HEK293 (cell line): ENCODE measurements around the gene PEX7.

Experiments used
- CTCF ChIA-PET: fragments of 350-600 bp; formaldehyde crosslinking; extraction: SDS; loops from one replicate; lab custom pipeline; 2021; ENCODE audit warnings: antibody characterized with exemption; lab: Yijun Ruan, JAX
- POLR2A ChIA-PET: fragments of 300-600 bp; formaldehyde crosslinking; extraction: SDS; loops from one replicate; lab custom pipeline; 2020; ENCODE audit warnings: antibody characterized with exemption, inconsistent platforms; lab: Yijun Ruan, JAX
- H3K27ac ChIP-seq: fragments of 200-500 bp; sonication (Bioruptor generic); 2 replicates; pipeline ENCODE4 v1.5.1; 2014; ENCODE audit warnings: low read depth, low read length, control low read depth, inconsistent platforms; ENCODE audit errors: extremely low read depth
- H3K36me3 ChIP-seq, 2 experiments: fragments of 200-500 bp in 1 of 2; sonication (Bioruptor generic) in 1 of 2; 1 replicate in 1 of 2; 2 replicates in 1 of 2; pipeline ENCODE4 v1.5.1; 2014 to 2017; ENCODE audit warnings: inconsistent platforms in 2 of 2, low read length in 2 of 2; ENCODE audit not compliant: control insufficient read depth in 2 of 2, insufficient read depth in 1 of 2
- H3K4me1 ChIP-seq: fragments of 200-500 bp; sonication (Bioruptor generic); 2 replicates; pipeline ENCODE4 v1.5.1; 2014; ENCODE audit warnings: mild to moderate bottlenecking, low read length, inconsistent platforms; ENCODE audit not compliant: control insufficient read depth, insufficient read depth
- H3K4me3 ChIP-seq: 2 replicates; pipeline ENCODE4 v1.5.1; 2011; ENCODE audit warnings: low read depth, mild to moderate bottlenecking, control low read depth, low read length, moderate library complexity
- H3K9me3 ChIP-seq: fragments of 200-500 bp; sonication (Bioruptor generic); 2 replicates; pipeline ENCODE4 v1.5.1; 2014; ENCODE audit warnings: low read depth, low read length, inconsistent platforms; ENCODE audit not compliant: control insufficient read depth, insufficient read depth
- GLIS1 ChIP-seq: fragments of 450-650 bp; formaldehyde crosslinking; IDR thresholded peaks from 2 replicates; pipeline ENCODE4 v1.5.1; 2016; ENCODE audit warnings: missing biosample characterization, missing genetic modification characterization
- HOXA7 ChIP-seq: sonication (generic); formaldehyde crosslinking; IDR thresholded peaks from 2 replicates; pipeline ENCODE4 v1.8.1; 2022; ENCODE audit warnings: missing genetic modification reagents, borderline replicate concordance
- IKZF3 ChIP-seq: fragments of 450-650 bp; IDR thresholded peaks from 2 replicates; pipeline ENCODE4 v1.5.0; 2018; ENCODE audit warnings: missing biosample characterization, mild to moderate bottlenecking, missing genetic modification characterization, moderate library complexity
- SCRT2 ChIP-seq: fragments of 450-650 bp; formaldehyde crosslinking; IDR thresholded peaks from 2 replicates; pipeline ENCODE4 v1.5.1; 2016; ENCODE audit warnings: missing biosample characterization, missing genetic modification characterization
- ZBTB20 ChIP-seq: fragments of 450-650 bp; formaldehyde crosslinking; IDR thresholded peaks from 2 replicates; pipeline ENCODE4 v1.5.1; 2016; ENCODE audit warnings: missing biosample characterization, missing genetic modification characterization
- ZEB2 ChIP-seq: fragments of 450-650 bp; formaldehyde crosslinking; IDR thresholded peaks from 2 replicates; pipeline ENCODE4 v1.5.1; 2016; ENCODE audit warnings: missing biosample characterization, missing genetic modification characterization
- ZFP41 ChIP-seq: fragments of 450-650 bp; formaldehyde crosslinking; IDR thresholded peaks from 2 replicates; pipeline ENCODE4 v1.5.1; 2016; ENCODE audit warnings: missing biosample characterization, missing genetic modification characterization, borderline replicate concordance
- ZFP69B ChIP-seq: fragments of 450-650 bp; formaldehyde crosslinking; IDR thresholded peaks from 2 replicates; pipeline ENCODE4 v1.5.1; 2016; ENCODE audit warnings: missing biosample characterization, missing genetic modification characterization
- ZNF2 ChIP-seq: fragments of 450-650 bp; formaldehyde crosslinking; IDR thresholded peaks from 2 replicates; pipeline ENCODE4 v1.5.1; 2016; ENCODE audit warnings: missing biosample characterization, missing genetic modification characterization
- ZNF311 ChIP-seq: fragments of 450-650 bp; formaldehyde crosslinking; IDR thresholded peaks from 2 replicates; pipeline ENCODE4 v1.5.1; 2017; ENCODE audit warnings: missing biosample characterization, missing genetic modification characterization, borderline replicate concordance
- ZNF335 ChIP-seq: fragments of 450-650 bp; formaldehyde crosslinking; conservative IDR thresholded peaks from 2 replicates; pipeline ENCODE4 v1.5.1; 2016; ENCODE audit warnings: missing biosample characterization, missing genetic modification characterization
- ZNF341 ChIP-seq: fragments of 450-650 bp; formaldehyde crosslinking; IDR thresholded peaks from 2 replicates; pipeline ENCODE4; 2016; ENCODE audit warnings: low read depth, missing biosample characterization, missing genetic modification characterization
- ZNF501 ChIP-seq: fragments of 450-650 bp; formaldehyde crosslinking; IDR thresholded peaks from 2 replicates; pipeline ENCODE4 v1.5.1; 2016; ENCODE audit warnings: missing biosample characterization, missing genetic modification characterization
- ZNF664 ChIP-seq: fragments of 450-650 bp; formaldehyde crosslinking; IDR thresholded peaks from 2 replicates; pipeline ENCODE4 v1.5.1; 2016; ENCODE audit warnings: missing biosample characterization, missing genetic modification characterization
- ZNF677 ChIP-seq: fragments of 450-650 bp; IDR thresholded peaks from 2 replicates; pipeline ENCODE4 v1.5.0; 2018; ENCODE audit warnings: missing biosample characterization, mild to moderate bottlenecking, missing genetic modification characterization, moderate library complexity
- ZNF777 ChIP-seq: fragments of 450-650 bp; formaldehyde crosslinking; IDR thresholded peaks from 2 replicates; pipeline ENCODE4 v1.5.1; 2017; ENCODE audit warnings: missing biosample characterization, missing genetic modification characterization, borderline replicate concordance
- ZSCAN16 ChIP-seq: fragments of 450-650 bp; formaldehyde crosslinking; IDR thresholded peaks from 2 replicates; pipeline ENCODE4 v1.5.1; 2016; ENCODE audit warnings: missing biosample characterization, missing genetic modification characterization
- TF ChIP-seq, protein P1 (sequence below): fragments of 450-650 bp; formaldehyde crosslinking; IDR thresholded peaks from 2 replicates; pipeline ENCODE4 v1.5.1; 2016; ENCODE audit warnings: missing biosample characterization, missing genetic modification characterization
- TF ChIP-seq, protein P2 (sequence below): fragments of 450-650 bp; formaldehyde crosslinking; IDR thresholded peaks from 2 replicates; pipeline ENCODE4 v1.5.1; 2016; ENCODE audit warnings: missing biosample characterization, missing genetic modification characterization
- TF ChIP-seq, protein P3 (sequence below): fragments of 450-650 bp; formaldehyde crosslinking; optimal IDR thresholded peaks from 2 replicates; pipeline ENCODE3; 2016; ENCODE audit warnings: missing biosample characterization, mild to moderate bottlenecking, missing genetic modification characterization
- TF ChIP-seq, protein P4 (sequence below): fragments of 450-650 bp; formaldehyde crosslinking; conservative IDR thresholded peaks from 2 replicates; pipeline ENCODE4 v1.5.1; 2016; ENCODE audit warnings: low read depth, missing biosample characterization, missing genetic modification characterization
- TF ChIP-seq, protein P5 (sequence below): fragments of 450-650 bp; formaldehyde crosslinking; IDR thresholded peaks from 2 replicates; pipeline ENCODE4 v1.5.1; 2016; ENCODE audit warnings: missing biosample characterization, missing genetic modification characterization
- TF ChIP-seq, protein P6 (sequence below): fragments of 450-650 bp; formaldehyde crosslinking; IDR thresholded peaks from 2 replicates; pipeline ENCODE4 v1.5.1; 2016; ENCODE audit warnings: missing biosample characterization, missing genetic modification characterization

Gene PEX7

DNA sequence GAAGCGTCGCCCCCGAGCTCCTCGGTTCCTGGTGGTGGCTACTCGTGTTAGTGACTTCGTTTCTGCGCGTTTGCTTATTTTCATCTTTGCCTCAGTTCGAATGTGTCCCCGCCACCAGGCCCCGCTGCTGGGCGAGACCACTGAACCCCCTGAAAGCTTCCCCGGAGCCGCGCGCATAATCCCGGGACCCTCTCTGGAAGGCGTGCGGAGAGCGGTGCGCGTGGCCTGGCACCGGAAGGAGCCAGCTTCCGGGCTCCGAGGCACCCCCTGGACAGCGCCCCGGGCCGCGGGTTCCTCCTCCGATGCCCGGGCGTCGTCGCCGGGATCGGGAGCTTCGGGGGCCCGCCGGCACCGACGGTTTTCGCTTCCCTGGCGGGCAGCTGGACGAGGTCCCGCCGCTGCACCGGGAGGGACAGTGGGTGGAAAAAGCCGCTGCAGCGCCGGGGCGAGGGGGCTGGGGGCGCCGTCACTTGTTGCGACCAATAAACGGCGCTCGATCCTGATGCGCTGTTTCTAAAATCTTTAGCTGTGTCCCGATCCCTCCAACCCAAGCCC is 99.1 kb downstream of the PEX7 start:
- Histone ChIP-seq H3K4me1 (no peaks in the 10 kb centered on the region; the same call in 1 of the 2 replicates), H3K27ac (peak overlapping the region; percentile 71; the same call in 1 of the 2 replicates), H3K36me3 (peaks cover 0 to 6% of the 10 kb centered on the region in 2 experiments; a peak in 1 of 3 replicates), H3K4me3 (peak overlapping the region; percentile 53), H3K9me3 (no peaks in the 10 kb centered on the region)
- POLR2A ChIA-PET: interaction anchor here (1.3 to 1.4 kb wide), 2 partner anchors 76 to 129 kb away, joined by 3 read pairs; partner anchors contain the start of gene MAP3K5
- CTCF ChIA-PET: interaction anchor here (0.5 to 1.1 kb wide), 6 partner anchors 47 to 272 kb away, joined by 3 to 5 read pairs (median 3); no protein-coding TSS in a partner anchor
- TF ChIP-seq ZNF341 (tag by site-specific recombination) (0 out of 2 replicates have a peak, but pooled peaks have one; percentile 30), HOXA7 (no peak), ZNF677 (0 out of 2 replicates have a peak, but pooled peaks have one; percentile 47), ZNF311 (tag by site-specific recombination) (no peak), ZNF777 (tag by site-specific recombination) (peak; percentile 56), ZNF2 (tag by site-specific recombination) (peak; percentile 47; the same call in 1 of the 2 replicates), ZBTB20 (tag by site-specific recombination) (peak; percentile 91), ZFP41 (tag by site-specific recombination) (no peak), ZNF664 (tag by site-specific recombination) (no peak), IKZF3 (tag by site-specific recombination) (no peak), ZNF501 (tag by site-specific recombination) (peak; percentile 51; the same call in 1 of the 2 replicates), ZSCAN16 (tag by site-specific recombination) (no peak), ZFP69B (0 out of 2 replicates have a peak, but pooled peaks have one; percentile 32), ZNF335 (tag by site-specific recombination) (peak; percentile 64), ZEB2 (tag by site-specific recombination) (peak; percentile 42; the same call in 1 of the 2 replicates), SCRT2 (tag by site-specific recombination) (peak; percentile 94), GLIS1 (tag by site-specific recombination) (peak; percentile 66)
- TF ChIP-seq, protein P1, sequence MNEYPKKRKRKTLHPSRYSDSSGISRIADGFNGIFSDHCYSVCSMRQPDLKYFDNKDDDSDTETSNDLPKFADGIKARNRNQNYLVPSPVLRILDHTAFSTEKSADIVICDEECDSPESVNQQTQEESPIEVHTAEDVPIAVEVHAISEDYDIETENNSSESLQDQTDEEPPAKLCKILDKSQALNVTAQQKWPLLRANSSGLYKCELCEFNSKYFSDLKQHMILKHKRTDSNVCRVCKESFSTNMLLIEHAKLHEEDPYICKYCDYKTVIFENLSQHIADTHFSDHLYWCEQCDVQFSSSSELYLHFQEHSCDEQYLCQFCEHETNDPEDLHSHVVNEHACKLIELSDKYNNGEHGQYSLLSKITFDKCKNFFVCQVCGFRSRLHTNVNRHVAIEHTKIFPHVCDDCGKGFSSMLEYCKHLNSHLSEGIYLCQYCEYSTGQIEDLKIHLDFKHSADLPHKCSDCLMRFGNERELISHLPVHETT: no peak
- TF ChIP-seq, protein P2, sequence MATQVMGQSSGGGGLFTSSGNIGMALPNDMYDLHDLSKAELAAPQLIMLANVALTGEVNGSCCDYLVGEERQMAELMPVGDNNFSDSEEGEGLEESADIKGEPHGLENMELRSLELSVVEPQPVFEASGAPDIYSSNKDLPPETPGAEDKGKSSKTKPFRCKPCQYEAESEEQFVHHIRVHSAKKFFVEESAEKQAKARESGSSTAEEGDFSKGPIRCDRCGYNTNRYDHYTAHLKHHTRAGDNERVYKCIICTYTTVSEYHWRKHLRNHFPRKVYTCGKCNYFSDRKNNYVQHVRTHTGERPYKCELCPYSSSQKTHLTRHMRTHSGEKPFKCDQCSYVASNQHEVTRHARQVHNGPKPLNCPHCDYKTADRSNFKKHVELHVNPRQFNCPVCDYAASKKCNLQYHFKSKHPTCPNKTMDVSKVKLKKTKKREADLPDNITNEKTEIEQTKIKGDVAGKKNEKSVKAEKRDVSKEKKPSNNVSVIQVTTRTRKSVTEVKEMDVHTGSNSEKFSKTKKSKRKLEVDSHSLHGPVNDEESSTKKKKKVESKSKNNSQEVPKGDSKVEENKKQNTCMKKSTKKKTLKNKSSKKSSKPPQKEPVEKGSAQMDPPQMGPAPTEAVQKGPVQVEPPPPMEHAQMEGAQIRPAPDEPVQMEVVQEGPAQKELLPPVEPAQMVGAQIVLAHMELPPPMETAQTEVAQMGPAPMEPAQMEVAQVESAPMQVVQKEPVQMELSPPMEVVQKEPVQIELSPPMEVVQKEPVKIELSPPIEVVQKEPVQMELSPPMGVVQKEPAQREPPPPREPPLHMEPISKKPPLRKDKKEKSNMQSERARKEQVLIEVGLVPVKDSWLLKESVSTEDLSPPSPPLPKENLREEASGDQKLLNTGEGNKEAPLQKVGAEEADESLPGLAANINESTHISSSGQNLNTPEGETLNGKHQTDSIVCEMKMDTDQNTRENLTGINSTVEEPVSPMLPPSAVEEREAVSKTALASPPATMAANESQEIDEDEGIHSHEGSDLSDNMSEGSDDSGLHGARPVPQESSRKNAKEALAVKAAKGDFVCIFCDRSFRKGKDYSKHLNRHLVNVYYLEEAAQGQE (tag by site-specific recombination): peak; percentile 88
- TF ChIP-seq, protein P3, sequence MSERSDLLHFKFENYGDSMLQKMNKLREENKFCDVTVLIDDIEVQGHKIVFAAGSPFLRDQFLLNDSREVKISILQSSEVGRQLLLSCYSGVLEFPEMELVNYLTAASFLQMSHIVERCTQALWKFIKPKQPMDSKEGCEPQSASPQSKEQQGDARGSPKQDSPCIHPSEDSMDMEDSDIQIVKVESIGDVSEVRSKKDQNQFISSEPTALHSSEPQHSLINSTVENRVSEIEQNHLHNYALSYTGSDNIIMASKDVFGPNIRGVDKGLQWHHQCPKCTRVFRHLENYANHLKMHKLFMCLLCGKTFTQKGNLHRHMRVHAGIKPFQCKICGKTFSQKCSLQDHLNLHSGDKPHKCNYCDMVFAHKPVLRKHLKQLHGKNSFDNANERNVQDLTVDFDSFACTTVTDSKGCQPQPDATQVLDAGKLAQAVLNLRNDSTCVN: peak; percentile 70
- TF ChIP-seq, protein P4, sequence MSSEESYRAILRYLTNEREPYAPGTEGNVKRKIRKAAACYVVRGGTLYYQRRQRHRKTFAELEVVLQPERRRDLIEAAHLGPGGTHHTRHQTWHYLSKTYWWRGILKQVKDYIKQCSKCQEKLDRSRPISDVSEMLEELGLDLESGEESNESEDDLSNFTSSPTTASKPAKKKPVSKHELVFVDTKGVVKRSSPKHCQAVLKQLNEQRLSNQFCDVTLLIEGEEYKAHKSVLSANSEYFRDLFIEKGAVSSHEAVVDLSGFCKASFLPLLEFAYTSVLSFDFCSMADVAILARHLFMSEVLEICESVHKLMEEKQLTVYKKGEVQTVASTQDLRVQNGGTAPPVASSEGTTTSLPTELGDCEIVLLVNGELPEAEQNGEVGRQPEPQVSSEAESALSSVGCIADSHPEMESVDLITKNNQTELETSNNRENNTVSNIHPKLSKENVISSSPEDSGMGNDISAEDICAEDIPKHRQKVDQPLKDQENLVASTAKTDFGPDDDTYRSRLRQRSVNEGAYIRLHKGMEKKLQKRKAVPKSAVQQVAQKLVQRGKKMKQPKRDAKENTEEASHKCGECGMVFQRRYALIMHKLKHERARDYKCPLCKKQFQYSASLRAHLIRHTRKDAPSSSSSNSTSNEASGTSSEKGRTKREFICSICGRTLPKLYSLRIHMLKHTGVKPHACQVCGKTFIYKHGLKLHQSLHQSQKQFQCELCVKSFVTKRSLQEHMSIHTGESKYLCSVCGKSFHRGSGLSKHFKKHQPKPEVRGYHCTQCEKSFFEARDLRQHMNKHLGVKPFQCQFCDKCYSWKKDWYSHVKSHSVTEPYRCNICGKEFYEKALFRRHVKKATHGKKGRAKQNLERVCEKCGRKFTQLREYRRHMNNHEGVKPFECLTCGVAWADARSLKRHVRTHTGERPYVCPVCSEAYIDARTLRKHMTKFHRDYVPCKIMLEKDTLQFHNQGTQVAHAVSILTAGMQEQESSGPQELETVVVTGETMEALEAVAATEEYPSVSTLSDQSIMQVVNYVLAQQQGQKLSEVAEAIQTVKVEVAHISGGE (tag by site-specific recombination): peak; percentile 51
- TF ChIP-seq, protein P5, sequence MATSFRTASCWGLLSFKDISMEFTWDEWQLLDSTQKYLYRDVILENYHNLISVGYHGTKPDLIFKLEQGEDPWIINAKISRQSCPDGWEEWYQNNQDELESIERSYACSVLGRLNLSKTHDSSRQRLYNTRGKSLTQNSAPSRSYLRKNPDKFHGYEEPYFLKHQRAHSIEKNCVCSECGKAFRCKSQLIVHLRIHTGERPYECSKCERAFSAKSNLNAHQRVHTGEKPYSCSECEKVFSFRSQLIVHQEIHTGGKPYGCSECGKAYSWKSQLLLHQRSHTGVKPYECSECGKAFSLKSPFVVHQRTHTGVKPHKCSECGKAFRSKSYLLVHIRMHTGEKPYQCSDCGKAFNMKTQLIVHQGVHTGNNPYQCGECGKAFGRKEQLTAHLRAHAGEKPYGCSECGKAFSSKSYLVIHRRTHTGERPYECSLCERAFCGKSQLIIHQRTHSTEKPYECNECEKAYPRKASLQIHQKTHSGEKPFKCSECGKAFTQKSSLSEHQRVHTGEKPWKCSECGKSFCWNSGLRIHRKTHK (tag by site-specific recombination): no peak
- TF ChIP-seq, protein P6, sequence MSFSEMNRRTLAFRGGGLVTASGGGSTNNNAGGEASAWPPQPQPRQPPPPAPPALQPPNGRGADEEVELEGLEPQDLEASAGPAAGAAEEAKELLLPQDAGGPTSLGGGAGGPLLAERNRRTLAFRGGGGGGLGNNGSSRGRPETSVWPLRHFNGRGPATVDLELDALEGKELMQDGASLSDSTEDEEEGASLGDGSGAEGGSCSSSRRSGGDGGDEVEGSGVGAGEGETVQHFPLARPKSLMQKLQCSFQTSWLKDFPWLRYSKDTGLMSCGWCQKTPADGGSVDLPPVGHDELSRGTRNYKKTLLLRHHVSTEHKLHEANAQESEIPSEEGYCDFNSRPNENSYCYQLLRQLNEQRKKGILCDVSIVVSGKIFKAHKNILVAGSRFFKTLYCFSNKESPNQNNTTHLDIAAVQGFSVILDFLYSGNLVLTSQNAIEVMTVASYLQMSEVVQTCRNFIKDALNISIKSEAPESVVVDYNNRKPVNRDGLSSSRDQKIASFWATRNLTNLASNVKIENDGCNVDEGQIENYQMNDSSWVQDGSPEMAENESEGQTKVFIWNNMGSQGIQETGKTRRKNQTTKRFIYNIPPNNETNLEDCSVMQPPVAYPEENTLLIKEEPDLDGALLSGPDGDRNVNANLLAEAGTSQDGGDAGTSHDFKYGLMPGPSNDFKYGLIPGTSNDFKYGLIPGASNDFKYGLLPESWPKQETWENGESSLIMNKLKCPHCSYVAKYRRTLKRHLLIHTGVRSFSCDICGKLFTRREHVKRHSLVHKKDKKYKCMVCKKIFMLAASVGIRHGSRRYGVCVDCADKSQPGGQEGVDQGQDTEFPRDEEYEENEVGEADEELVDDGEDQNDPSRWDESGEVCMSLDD: peak; percentile 64; the same call in 1 of the 2 replicates
